ENCODE results near the gene ERBB4. TPM values are rescaled to one million over a fixed set of nuclear protein-coding genes. Genes with fewer than 3 reads are reported as not detected.

Gene ERBB4
- polyA plus RNA-seq, 1 of the 3 experiments (the other 2 are of a cell fraction), result 0.05 TPM

DNA sequence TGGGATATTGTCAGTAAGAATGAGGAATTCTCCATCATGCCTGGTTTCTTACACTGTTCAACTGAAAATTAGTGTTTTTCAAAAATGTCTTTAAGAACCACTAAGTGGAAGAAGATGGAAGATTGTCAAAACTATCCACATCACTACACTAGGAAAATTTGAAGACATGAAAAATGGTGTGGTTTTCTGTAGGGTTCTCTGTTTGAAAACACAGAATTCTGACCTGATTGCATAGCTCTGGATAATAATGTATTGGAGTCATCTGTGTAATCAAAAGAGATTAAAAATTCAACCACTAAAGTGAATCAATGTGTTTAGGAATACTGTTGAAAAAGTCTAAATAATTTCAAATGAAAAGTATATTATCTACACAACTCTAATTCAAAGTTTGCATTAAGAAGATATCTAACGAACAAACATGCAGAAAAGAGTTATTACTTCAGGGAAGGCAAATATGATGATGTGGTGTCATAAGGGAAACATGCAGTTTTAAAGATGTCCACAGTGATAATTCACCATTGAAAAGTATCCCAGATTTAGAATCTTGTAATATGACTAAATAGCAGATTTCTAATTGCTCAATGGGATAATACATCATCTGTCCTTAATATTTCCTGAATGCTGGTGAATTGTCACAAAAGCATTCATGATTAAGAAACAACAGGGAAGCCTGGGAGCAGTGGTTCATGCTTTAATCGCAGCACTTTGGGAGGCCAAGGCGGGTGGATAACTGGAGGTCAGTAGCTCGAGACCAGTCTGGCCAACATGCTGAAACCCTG, 116.9 kb downstream of the ERBB4 start (continued):
- TF ChIP-seq YY1 (IDR thresholded peaks at IDR 0.05; ENCODE audit: low read depth) (no peak), FOSL2 (IDR thresholded peaks at IDR 0.05; ENCODE audit: borderline replicate concordance, low read depth) (peak; percentile 61; the same call in 1 of the 2 replicates), MEF2A (IDR thresholded peaks at IDR 0.05; ENCODE audit: borderline replicate concordance, low read depth) (peak; percentile 10; the same call in 1 of the 2 replicates), TCF12 (IDR thresholded peaks at IDR 0.05) (peak; percentile 80), FOXM1 (IDR thresholded peaks at IDR 0.05; ENCODE audit: low read depth) (0 out of 2 replicates have a peak, but pooled peaks have one; percentile 58), RAD21 (IDR thresholded peaks at IDR 0.05; ENCODE audit: low read length) (no peak)
- TF ChIP-seq, protein P1, sequence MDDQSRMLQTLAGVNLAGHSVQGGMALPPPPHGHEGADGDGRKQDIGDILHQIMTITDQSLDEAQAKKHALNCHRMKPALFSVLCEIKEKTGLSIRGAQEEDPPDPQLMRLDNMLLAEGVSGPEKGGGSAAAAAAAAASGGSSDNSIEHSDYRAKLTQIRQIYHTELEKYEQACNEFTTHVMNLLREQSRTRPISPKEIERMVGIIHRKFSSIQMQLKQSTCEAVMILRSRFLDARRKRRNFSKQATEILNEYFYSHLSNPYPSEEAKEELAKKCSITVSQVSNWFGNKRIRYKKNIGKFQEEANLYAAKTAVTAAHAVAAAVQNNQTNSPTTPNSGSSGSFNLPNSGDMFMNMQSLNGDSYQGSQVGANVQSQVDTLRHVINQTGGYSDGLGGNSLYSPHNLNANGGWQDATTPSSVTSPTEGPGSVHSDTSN (IDR thresholded peaks at IDR 0.05), result peak; percentile 88
- TF ChIP-seq, protein P2, sequence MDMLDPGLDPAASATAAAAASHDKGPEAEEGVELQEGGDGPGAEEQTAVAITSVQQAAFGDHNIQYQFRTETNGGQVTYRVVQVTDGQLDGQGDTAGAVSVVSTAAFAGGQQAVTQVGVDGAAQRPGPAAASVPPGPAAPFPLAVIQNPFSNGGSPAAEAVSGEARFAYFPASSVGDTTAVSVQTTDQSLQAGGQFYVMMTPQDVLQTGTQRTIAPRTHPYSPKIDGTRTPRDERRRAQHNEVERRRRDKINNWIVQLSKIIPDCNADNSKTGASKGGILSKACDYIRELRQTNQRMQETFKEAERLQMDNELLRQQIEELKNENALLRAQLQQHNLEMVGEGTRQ (IDR thresholded peaks at IDR 0.05; ENCODE audit: borderline replicate concordance, low read depth, low read length), result no peak
- TF ChIP-seq, protein P3, sequence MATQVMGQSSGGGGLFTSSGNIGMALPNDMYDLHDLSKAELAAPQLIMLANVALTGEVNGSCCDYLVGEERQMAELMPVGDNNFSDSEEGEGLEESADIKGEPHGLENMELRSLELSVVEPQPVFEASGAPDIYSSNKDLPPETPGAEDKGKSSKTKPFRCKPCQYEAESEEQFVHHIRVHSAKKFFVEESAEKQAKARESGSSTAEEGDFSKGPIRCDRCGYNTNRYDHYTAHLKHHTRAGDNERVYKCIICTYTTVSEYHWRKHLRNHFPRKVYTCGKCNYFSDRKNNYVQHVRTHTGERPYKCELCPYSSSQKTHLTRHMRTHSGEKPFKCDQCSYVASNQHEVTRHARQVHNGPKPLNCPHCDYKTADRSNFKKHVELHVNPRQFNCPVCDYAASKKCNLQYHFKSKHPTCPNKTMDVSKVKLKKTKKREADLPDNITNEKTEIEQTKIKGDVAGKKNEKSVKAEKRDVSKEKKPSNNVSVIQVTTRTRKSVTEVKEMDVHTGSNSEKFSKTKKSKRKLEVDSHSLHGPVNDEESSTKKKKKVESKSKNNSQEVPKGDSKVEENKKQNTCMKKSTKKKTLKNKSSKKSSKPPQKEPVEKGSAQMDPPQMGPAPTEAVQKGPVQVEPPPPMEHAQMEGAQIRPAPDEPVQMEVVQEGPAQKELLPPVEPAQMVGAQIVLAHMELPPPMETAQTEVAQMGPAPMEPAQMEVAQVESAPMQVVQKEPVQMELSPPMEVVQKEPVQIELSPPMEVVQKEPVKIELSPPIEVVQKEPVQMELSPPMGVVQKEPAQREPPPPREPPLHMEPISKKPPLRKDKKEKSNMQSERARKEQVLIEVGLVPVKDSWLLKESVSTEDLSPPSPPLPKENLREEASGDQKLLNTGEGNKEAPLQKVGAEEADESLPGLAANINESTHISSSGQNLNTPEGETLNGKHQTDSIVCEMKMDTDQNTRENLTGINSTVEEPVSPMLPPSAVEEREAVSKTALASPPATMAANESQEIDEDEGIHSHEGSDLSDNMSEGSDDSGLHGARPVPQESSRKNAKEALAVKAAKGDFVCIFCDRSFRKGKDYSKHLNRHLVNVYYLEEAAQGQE (IDR thresholded peaks at IDR 0.05; ENCODE audit: low read depth, low read length), result no peak

DNA sequence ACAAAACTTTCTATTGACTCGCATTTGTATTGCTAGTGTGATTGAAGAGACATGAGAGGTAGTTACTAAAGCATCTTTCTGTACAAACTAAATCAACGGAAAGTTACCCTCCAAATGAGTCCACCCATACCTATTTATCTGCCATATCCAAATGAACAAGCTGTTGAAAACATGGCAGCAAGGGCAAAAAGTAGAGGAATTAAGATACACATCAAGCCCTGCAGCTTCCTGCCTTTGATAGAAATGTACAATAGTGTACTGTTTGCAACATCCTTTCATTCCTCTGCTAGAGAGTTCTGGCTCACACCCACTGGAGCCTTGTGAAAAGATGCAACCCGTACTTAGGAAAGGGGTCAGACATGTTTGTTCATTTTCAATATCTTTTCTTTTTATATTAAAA, 122.5 kb downstream of the ERBB4 start:
- DNase-seq, result no peak
- CTCF ChIA-PET, result no interaction called here
- POLR2A ChIA-PET, result no interaction called here
- H4K20me1 ChIP-seq (ENCODE audit: insufficient read depth), result no peaks in the 10 kb centered on the region
- H3K36me3 ChIP-seq (replicated peaks in 1 of 2; ENCODE audit: control insufficient read depth in 1 of 2, insufficient read depth in 2 of 2, low read length in 1 of 2), result no peaks in the 10 kb centered on the region
- H2AFZ ChIP-seq (ENCODE audit: low read depth), result no peak overlapping the region
- no peaks in the 10 kb centered on the region for H3K9me2 ChIP-seq
- H3K79me2 ChIP-seq (ENCODE audit: insufficient read depth), result no peaks in the 10 kb centered on the region
- no peak overlapping the region for H3K9ac ChIP-seq
- no peak overlapping the region for H3K4me2 ChIP-seq
- 75% methylated on average over 3 of the region's 3 CpGs for WGBS (ENCODE audit: low lambda C conversion rate)
- no peaks in the 10 kb centered on the region for H3K27me3 ChIP-seq (ENCODE audit: insufficient read depth)
- H3K9me3 ChIP-seq, result no peaks in the 10 kb centered on the region
- H3K27ac ChIP-seq (ENCODE audit: low read depth in 2 of 2, low read length in 1 of 2), result no peak overlapping the region
- H3K4me3 ChIP-seq (ENCODE audit: low read depth in 2 of 2, low read length in 1 of 2), result no peak overlapping the region
- 0 out of 4 replicates have a peak, but pooled peaks cover 0 to 7% of the 10 kb centered on the region in 2 experiments for H3K4me1 ChIP-seq (ENCODE audit: control insufficient read depth in 1 of 2, insufficient read depth in 2 of 2, low read depth in 1 of 2, low read length in 1 of 2)
- no peaks in the 10 kb centered on the region for H3F3A ChIP-seq (replicated peaks; ENCODE audit: insufficient read depth)
- TF ChIP-seq EZH2phosphoT487 (IDR thresholded peaks at IDR 0.05; ENCODE audit: borderline replicate concordance, low read depth) (no peak), EP300 (IDR thresholded peaks at IDR 0.05; ENCODE audit: borderline replicate concordance in 1 of 2, low read depth in 1 of 2, low read length in 1 of 2) (no peak), TCF12 (IDR thresholded peaks at IDR 0.05) (no peak), RCOR1 (IDR thresholded peaks at IDR 0.05; ENCODE audit: low read length) (no peak), SIN3A (IDR thresholded peaks at IDR 0.05; ENCODE audit: borderline replicate concordance, low read depth, low read length) (no peak), MEF2A (IDR thresholded peaks at IDR 0.05; ENCODE audit: borderline replicate concordance, low read depth) (no peak), GATA2 (CRISPR knock-in tag; IDR thresholded peaks at IDR 0.05) (no peak), ELF1 (IDR thresholded peaks at IDR 0.05) (no peak), YY1 (IDR thresholded peaks at IDR 0.05; ENCODE audit: low read depth) (no peak)
- TF ChIP-seq, protein P4, sequence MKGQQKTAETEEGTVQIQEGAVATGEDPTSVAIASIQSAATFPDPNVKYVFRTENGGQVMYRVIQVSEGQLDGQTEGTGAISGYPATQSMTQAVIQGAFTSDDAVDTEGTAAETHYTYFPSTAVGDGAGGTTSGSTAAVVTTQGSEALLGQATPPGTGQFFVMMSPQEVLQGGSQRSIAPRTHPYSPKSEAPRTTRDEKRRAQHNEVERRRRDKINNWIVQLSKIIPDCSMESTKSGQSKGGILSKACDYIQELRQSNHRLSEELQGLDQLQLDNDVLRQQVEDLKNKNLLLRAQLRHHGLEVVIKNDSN (IDR thresholded peaks at IDR 0.05; ENCODE audit: borderline replicate concordance, low read depth), result no peak
- TF ChIP-seq, protein P3 (IDR thresholded peaks at IDR 0.05; ENCODE audit: low read depth, low read length), result no peak
- TF ChIP-seq, protein P5, sequence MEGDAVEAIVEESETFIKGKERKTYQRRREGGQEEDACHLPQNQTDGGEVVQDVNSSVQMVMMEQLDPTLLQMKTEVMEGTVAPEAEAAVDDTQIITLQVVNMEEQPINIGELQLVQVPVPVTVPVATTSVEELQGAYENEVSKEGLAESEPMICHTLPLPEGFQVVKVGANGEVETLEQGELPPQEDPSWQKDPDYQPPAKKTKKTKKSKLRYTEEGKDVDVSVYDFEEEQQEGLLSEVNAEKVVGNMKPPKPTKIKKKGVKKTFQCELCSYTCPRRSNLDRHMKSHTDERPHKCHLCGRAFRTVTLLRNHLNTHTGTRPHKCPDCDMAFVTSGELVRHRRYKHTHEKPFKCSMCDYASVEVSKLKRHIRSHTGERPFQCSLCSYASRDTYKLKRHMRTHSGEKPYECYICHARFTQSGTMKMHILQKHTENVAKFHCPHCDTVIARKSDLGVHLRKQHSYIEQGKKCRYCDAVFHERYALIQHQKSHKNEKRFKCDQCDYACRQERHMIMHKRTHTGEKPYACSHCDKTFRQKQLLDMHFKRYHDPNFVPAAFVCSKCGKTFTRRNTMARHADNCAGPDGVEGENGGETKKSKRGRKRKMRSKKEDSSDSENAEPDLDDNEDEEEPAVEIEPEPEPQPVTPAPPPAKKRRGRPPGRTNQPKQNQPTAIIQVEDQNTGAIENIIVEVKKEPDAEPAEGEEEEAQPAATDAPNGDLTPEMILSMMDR (IDR thresholded peaks at IDR 0.05), result no peak

All from SK-N-SH (cell line).